HG03139 (cell line): ENCODE measurements around the gene CFL2.
"Not testable (repeated sequence)": the region's sequence is repeated elsewhere in the genome, so short reads cannot be mapped to it uniquely, and the experiment has no call there.

Source experiments
- ATAC-seq: cut with Tn5 transposase; IDR thresholded peaks from one replicate; pipeline ENCODE4 v1.9.1; 2021; ENCODE audit not compliant: unreplicated experiment

Gene CFL2

DNA sequence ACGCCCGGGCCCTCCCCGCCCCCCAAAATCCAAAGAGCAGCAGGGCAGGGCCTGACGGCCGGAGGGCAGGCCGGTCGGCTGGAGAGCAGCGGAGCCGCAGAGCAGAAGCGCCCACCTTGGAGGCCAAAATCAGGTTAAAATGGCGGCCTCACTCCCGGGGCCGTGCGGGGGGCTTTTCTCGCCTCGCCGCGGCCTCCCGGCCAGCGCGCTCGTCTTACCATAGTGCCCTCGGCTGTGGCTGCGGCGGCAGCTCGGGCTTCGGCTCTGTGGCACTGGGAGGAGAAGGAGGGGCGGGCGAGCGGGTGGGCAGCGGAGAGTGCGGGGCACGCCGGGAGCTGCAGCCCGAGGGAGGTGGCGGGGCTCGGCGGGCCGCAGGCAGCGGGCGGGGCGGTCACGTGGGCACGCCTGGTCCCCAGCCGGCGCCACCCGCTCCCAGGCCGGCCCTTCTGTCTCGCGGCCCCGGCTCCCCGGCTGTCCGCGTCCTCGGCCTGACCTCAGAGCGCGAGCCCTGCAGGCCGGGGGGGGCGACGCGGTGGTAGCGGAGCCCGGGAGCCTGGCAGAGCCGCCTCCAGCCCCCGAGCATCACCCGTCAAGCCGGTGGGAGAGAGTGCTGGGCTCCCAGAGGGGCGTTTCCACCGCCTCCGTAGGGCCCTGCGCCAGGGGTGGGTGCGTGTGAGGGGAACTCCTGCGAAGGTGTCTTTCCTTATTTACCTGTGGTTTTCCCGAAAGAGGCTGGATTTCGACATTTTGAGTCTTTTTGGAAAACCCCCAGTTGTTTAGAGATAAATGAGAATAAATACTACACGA is at the start of gene CFL2:
Gene CFL2, minus strand, starts transcription at position 274 of the 807 bp plus-strand sequence. Its CDS starts 53 bp downstream, at position 221.
- peak; percentile 75 for ATAC-seq

DNA sequence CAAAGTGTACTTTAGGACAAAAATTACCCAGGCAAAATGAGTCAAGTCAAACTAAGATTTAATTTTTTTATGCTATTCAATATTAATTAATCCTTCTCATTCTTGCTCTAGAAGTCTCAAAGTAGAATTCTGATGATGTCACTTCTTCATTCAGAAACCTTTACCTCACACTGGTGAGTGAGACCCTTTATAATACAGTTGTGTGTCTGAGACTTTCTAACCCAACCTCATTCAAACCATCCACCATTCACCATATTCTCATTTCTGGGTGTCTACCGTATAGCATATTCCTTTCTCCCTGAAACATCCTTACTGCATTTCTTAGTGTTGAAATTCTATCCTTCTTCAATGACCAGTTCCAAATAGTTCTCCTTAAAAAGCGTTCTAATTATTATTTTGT is 40.8 kb upstream of the CFL2 start:
- ATAC-seq = no peak

DNA sequence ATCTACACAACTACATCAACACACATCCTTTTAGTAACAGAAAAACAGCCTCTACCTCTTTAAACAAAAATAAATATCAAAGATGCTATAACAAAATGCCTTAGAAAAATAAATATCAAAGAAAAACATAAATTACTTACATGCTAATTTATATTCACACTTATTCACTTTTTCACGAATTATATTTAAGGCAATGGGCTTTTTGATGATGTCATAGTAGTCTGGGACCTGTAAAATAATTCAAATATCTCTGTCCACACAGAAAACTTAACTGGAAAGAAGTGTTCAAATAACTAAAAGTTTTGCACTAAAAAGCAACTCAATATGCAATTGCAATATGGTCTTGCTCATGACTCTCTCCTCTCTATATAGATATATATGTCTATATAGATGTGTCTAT is 40.3 kb upstream of the CFL2 start:
- no peak for ATAC-seq

DNA sequence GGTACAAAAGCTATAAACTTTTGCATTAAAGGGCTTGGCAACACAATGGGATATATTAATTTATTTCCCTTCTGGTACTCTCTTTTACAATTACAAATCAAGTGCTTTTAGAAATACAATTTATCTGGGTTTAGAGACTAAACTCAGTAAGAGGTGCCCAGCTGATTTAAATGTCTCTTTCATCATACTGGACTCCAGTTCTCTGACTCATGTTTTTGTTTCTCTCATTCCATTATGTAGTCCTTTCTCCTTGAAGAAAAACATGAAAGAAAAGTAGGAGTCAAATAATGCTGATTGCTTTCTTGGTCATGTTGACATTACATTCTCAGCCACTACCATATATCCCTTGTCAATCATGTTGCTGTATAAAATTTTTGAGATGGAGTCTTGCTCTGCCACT is 36.3 kb upstream of the CFL2 start:
- ATAC-seq = no peak

DNA sequence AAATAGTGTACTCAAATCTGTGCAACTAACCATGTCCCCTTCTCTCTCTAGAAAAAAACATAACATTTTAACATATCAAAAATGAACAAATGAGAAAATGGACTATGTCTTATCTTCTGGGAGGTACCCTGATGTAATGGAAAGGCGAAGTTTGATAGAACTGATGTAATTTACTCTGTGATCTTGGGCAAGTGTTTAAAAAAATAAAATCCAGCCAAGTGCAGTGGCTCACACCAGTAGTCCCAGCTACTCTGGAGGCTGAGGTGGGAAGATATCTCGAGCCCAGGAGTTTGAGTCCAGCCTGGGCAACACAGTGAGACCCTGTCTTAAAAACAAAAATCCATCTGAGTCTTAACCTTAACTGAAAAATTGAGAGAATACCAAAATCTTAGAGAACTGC is 35.8 kb upstream of the CFL2 start:
- ATAC-seq = no peak

DNA sequence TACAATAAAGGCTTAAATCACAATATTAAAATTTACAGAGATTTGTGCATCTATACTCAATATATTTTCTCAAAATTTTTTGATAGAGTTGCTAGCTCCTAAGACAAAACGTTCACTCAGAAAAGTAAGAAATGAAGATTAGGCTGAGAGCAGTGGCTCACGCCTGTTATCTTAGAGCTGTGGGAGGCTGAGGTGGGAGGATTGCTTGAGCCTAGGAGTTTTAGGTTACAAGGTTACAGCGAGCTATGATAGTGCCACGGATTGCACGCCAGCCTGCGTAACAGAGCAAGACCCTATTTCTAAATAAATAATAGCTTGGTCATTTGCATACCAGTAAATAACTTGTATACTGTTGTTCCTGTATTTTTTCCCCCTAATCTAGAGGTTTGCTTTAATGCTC is 35.0 kb upstream of the CFL2 start:
- no peak for ATAC-seq

DNA sequence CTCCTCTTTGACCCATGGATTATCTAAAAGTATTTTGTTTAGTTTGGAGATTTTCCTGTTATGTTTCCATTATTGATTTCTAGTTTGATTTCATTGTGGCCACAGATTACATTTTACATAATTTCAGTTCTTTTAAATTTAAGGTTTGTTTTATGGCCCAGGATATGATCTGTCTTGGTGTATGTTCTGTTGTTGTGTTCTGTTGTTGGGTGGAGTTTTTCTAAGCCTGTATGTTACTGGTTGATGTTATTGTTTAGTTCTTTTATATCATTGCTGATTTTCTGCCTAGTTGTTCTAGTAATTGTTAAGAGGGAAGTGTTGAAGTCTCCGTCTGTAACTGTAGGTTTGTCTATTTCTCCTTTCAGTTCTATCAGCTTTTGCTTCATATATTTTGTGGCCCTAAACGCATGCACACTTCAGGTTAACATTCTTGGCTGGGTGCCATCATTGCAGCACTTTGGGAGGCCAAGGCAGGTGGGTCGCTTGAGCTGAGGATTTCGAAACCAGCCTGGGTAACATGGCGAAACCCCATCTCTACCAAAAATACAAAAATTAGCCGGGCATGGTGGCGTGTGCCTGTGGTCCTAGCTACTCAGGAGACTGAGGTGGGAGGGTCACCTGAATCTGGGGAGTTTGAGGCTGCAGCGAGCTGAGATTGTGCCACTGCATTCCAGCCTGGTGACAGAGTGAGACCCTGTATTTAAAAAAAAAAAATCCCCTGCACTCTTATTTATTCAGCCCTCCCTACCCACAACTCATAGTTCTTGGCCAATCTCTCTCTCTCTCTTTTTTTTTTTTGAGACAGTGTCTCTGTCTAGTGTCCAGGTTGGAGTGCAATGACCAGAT is 28.1 kb upstream of the CFL2 start:
- no peak for ATAC-seq

DNA sequence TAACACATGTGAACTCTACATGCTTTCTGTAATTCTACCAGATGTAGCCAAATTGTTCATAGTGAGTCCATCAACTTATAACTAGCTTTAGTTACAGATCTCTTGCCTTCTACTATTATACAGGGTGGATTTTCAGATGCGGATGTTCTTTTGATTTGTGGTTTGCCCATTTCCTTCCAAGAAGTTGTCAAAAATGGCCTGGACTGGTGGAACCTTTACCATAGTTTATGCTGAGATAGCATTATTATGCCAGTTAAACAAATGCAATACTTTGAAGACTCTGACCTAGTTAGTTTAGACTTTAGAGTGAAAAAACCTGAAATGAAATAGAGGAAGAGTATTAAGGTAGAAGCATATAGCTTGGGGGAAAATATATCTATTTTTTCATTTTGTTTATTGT is 27.4 kb upstream of the CFL2 start:
- no peak for ATAC-seq

DNA sequence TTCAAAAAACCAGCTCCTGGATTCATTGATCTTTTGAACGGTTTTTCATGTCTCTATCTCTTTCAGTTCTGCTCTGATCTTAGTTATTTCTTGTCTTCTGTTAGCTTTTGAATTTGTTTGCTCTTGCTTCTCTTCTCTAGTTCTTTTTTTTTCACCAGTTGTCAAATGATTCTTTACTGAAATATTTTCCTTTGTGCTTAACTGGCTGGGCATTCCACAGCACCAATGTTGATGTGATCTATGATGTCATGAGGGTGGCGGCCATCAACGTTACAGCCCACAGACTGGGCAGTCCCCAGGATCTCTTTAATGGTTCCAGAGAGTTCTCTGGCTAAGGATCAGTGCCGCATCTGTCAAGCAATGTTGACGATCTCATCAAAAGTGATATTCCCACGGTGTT is 25.7 kb upstream of the CFL2 start:
- not testable (repeated sequence) for ATAC-seq

DNA sequence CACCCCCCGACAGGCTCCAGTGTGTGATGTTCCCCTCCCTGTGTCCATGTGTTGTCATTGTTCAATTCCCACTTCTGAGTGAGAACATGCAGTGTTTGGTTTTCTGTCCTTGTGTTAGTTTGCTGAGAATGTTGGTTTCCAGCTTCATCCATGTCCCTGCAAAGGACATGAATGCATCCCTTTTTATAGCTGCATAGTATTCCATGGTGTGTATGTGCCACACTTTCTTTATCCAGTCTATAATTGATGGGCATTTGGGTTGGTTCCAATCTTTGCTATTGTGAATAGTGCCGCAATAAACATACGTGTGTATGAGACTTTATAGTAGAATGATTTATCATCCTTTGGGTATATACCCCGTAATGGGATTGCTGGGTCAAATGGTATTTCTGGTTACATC is 22.7 kb upstream of the CFL2 start:
- not testable (repeated sequence) for ATAC-seq

DNA sequence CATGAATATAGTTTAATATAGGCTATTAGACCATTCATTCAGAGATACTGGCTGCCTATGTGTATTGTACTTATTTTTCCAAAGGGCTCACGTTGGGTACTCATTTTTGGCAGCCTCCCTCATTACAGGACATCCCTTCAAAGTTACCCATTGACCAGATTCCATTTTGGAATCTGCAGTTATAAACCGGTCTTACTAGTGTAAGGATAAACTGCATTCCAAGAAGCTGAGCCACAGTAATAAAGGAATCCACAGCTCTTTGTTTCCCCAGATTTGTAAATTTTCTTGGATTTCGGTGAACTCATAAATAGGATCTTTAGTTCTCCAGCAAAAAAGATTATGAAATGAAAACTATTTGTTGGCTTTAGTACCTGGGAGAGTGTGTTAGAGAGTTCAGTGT is 18.9 kb upstream of the CFL2 start:
- ATAC-seq = no peak

DNA sequence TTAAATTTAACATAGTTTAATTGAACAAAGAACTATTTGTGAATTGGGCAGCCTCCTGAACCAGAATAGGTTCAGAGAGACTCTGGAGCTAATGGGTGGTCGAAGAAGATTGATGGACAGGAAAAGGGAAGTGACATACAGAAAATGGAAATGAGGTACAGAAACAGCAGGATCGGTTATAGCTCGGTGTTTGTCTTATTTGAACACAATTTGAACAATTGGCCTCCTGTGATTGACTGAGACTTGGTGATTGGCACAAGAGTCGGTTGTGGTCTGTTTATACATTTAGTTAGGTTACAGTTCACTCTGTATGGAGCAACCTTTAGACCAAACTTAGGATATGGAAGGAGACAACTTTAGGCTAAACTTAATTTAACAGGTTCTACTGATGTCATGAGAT is 18.4 kb upstream of the CFL2 start:
- no peak for ATAC-seq

DNA sequence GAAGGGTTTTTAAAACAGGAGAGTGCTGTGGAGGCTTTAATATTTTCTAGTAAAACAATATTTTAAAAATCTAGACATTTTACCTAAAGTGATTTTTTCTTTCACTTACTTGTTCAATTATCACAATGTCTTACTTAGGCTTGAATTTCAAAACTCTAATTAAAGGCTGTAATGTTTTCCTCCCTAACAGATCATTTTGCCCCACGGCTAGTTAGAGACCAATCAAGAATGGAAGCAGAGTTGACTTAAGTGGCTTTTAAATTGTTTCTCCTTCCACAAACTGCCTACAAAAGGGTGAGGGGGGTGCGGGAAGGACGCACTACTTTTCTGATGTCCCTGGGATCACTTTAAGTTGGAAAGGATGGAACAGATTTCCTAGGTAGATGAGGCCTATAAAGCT is 9.5 kb upstream of the CFL2 start:
- no peak for ATAC-seq

DNA sequence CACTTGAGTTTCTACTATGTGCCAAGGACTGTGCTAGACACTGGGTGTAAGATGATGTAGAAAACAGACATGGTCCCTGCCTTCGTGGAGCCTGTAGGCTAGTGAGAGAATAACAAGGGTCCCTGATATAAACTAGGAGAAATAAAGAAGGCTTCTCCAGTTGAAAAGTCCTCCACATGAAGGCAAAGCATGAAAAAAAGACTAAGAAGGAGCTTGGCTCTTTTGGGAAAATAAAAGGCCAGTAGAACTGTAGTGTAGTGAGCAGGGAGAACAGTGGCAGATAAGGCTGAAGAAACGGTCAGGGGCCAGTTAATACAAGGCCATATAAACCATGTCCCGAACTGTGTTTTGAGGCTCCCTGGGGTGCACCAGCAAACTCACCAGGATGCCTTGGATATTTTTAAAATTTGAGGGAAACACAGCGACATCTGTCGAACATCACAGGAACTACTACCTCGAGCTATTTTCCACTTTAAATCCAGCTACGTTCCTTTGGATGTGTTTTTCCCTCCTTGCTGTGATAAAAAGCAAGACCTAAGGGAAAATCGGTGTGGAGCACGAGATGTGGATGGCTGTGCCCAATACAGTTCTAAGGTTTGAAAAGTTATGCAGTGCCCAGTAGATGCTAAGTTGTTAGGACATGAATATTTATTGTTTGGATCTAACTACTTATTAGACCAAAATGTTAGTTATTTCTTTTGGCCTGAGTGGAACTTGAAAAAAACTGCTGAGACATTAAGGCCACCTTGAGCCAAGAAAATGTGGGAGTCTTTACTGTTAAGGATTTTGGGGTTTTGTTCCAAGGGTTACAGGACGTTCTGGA is 8.5 kb upstream of the CFL2 start:
- ATAC-seq = no peak

DNA sequence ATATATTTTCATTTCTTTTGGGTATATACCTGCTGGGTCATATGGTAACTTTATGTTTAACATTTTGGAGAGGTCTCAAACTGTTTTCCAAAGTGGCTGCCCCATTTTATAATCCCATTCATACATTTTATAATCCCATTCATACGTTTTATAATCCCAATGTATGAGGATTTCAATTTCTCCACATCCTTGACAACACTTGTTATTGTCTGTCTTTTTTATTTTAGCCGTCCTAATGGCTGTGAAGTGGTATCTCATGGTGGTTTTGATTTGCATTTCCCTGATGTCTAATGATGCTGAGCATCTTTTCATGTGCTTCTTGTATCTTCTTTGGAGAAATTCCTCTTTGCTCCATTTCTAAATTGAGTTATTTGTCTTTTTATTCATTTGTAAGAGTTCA is 6.7 kb upstream of the CFL2 start:
- ATAC-seq = no peak

DNA sequence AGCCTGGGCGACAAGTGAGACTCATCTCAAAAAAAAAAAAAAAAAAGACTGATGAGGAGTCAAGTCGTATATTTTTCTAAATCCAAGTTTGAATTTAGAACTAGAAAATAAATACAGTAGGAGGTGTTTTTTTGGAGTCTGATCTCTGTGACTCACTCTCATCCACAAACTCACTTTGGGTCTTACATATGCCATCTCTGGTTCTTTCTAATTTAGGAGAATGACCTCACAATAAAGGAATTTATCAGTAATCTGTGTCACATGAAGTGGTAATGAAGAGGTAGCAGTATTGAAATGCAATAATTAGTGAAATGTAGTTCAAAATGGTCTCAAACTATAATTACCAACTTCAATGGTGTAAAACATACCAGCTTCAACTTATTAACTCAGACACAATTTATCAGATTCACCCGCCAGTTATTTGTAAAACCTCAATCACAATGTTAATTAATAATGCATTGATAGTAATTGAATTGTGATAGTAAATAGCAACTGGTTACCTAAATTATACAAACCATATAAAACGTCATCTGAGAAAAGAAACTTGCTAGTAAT is 4.4 kb upstream of the CFL2 start:
- ATAC-seq = no peak

DNA sequence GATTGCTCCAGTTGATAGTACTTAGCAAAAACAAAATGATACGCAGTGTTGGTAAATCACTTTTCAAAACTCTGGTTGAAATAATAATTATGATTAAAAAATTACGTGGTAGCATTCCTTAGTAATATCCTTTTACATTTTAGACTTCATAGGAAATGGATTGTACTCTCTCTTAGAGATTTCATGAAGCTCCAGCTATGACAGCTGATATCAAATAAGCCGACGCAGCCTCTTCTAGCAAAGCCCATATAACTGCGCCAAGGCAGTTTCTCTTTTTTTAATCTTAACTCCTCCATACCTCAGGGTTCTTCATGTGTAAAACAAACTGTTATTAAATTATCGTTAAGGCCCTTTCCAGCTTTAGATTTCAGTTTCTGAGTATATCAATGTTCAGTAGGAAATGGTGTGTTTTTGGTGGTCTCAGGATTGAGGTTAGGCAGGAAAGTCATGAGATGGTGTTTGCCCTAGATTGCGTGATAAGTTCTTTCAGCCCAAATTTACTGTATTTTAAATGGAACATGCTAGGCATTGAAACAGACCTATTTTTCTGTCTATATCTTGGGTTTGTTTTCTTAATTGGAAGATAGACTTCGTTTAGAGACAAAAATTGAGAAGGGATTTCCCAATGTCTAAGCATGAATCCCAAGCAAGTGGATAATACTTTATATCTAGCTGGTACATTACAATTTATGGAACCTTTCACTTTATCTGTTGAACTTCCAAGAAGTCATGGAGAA is 902 bp upstream of the CFL2 start:
- ATAC-seq = no peak

DNA sequence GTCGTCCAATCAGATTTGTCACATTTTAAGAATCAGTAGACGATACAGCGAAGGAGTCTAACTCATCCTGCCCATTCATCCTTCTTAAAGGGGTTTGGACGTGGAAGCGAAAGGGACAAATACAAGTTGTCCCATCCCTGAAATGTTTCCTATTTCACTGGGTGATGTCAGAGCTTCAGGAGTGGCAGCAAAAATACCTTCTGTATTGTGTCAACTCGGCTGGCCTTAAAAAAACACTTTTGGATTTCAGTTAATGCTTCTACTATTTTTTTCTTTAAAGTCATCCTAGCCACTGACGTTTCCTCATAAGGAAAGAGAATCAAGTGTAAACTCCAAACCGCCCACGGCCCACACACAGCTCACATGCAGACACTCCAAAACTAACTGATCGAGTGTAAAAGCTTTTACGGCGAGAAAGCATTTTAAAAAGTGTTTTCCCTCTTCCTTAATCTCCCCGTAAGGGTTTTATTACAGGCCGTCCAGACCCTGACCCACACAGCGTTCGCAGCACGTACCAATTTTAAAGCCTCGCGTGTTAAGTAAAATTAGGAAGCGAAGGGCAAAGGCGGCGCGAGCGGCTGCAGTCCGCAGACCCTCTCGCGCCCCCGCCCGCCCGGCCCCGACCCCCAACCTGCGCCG is 593 bp downstream of the CFL2 start:
- peak; percentile 7 for ATAC-seq

DNA sequence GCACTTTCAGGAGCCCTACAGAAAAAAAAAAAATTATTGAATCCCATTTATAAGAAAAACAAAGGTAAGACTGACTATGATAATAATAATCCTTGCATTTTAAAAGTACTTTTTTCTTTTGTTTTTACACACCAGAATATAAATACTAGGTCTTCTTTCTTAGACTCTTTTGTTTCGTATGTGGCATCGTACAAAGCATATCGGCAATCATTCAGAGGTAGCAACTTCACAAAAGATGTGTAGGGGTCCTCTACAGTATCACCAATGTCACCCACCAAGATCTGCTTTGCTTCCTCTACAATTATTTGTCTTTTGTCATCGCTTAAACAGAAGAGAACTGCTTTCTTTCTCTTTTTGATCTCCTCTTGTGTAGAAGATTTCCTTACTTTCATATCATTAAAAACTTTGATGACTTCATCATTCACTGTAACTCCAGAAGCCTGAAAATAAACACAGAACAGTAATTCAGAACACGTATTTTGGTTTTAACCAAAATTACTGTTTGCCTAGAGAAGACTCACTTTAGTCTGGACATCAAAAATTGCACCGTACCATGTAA is 1.2 kb downstream of the CFL2 start:
- ATAC-seq = no peak
